ENCODE measurements around the gene FAHD1. TPM values are rescaled to one million over a fixed set of nuclear protein-coding genes. Genes with fewer than 3 reads are reported as not detected.

FAHD1 gene
- total and polyA plus RNA-seq, 9 of the 15 experiments (the other 6 are each of a cell fraction or from before 2014, with no cell fraction given): 2.2 to 20.9 (median 10.7) TPM

- TF ChIP-seq THAP12 (CRISPR knock-in tag; IDR thresholded peaks at IDR 0.05) (peak; percentile 47; the same call in 1 of the 2 replicates), PCBP1 (IDR thresholded peaks at IDR 0.05; ENCODE audit: low read depth, low read length, poor library complexity, severe bottlenecking) (peak; percentile 93), ZBTB7A (IDR thresholded peaks at IDR 0.05; ENCODE audit: borderline replicate concordance, control insufficient read depth, low read depth, low read length) (peak; percentile 4; the same call in 1 of the 2 replicates), MXI1 (IDR thresholded peaks at IDR 0.05; ENCODE audit: low read depth, low read length) (peak; percentile 66; the same call in 1 of the 2 replicates), DACH1 (IDR thresholded peaks at IDR 0.05; ENCODE audit: partially characterized antibody) (peak; percentile 93), PHF21A (IDR thresholded peaks at IDR 0.05; ENCODE audit: borderline replicate concordance, low read depth) (peak; percentile 93), CBFA2T2 (conservative IDR thresholded peaks at IDR 0.05) (peak; percentile 96), TAF9B (IDR thresholded peaks at IDR 0.05; ENCODE audit: partially characterized antibody) (no peak), LARP7 (IDR thresholded peaks at IDR 0.05) (peak; percentile 45; the same call in 1 of the 2 replicates), RB1 (IDR thresholded peaks at IDR 0.05; ENCODE audit: low read depth) (peak; percentile 77), SAFB2 (IDR thresholded peaks at IDR 0.05; ENCODE audit: borderline replicate concordance, low read depth, low read length, severe bottlenecking) (no peak), FOXP1 (CRISPR knock-in tag; IDR thresholded peaks at IDR 0.05) (peak; percentile 91), POLR2G (IDR thresholded peaks at IDR 0.05; ENCODE audit: low read depth, low read length) (peak; percentile 89), SP1 (CRISPR knock-in tag; IDR thresholded peaks at IDR 0.05) (peak; percentile 87), PRMT5 (CRISPR knock-in tag; IDR thresholded peaks at IDR 0.05) (no peak), MED1 (CRISPR knock-in tag; IDR thresholded peaks at IDR 0.05; ENCODE audit: borderline replicate concordance) (no peak), BRCA1 (IDR thresholded peaks at IDR 0.05) (no peak), BRCA1 (CRISPR knock-in tag; IDR thresholded peaks at IDR 0.05) (no peak), SRSF3 (IDR thresholded peaks at IDR 0.05; ENCODE audit: insufficient read depth, low read length) (no peak), FOXJ2 (tag; IDR thresholded peaks at IDR 0.05) (no peak), HEY1 (CRISPR knock-in tag; IDR thresholded peaks at IDR 0.05; ENCODE audit: borderline replicate concordance) (no peak), RAD51 (IDR thresholded peaks at IDR 0.05; ENCODE audit: borderline replicate concordance, low read depth) (peak; percentile 99), POU5F1 (IDR thresholded peaks at IDR 0.05; ENCODE audit: borderline replicate concordance, low read depth, low read length, partially characterized antibody) (peak; percentile 91), GABPB1 (CRISPR knock-in tag; IDR thresholded peaks at IDR 0.05) (peak; percentile 83; the same call in 1 of the 2 replicates), ZBTB2 (IDR thresholded peaks at IDR 0.05) (0 out of 2 replicates have a peak, but pooled peaks have one; percentile 39), ETV1 (tag; conservative IDR thresholded peaks at IDR 0.05; ENCODE audit: low read depth) (peak; percentile 29; the same call in 1 of the 2 replicates)
Measured at GRCh38 chr16:1826691-1827573, at the start of gene FAHD1, which contains the start of gene HAGH (continued).

Measured in K562 (cell line).